GM12864 (cell line): ENCODE results near the gene RARS2.
"Not testable (repeated sequence)": the region's sequence is repeated elsewhere in the genome, so short reads cannot be mapped to it uniquely, and the experiment has no call there.

ENCODE experiments used
- DNase-seq: peaks from one replicate; pipeline ENCODE4 v3.0.0-alpha.2; 2011; ENCODE audit warnings: low read depth
- H3K4me3 ChIP-seq: 2 replicates; pipeline ENCODE4 v1.5.1; 2011; ENCODE audit warnings: mild to moderate bottlenecking, low read depth, low read length, control low read depth
- CTCF ChIP-seq: IDR thresholded peaks from 2 replicates; pipeline ENCODE4 v1.5.1; 2011; ENCODE audit warnings: low read depth, mild to moderate bottlenecking, moderate library complexity, low read length, control low read depth, inconsistent platforms; ENCODE audit errors: missing control alignments

RARS2 gene

GRCh38 chr6:87628881-87629280, 39.1 kb upstream of the RARS2 start:
- no peak overlapping the region for H3K4me3 ChIP-seq
- DNase-seq: no peak
- no peak for TF ChIP-seq CTCF

- DNase-seq: no peak
- TF ChIP-seq CTCF: no peak
- H3K4me3 ChIP-seq: no peak overlapping the region
Measured at GRCh38 chr6:87628424-87628823, 38.6 kb upstream of the RARS2 start.

- TF ChIP-seq CTCF: no peak
- DNase-seq: no peak
Measured at GRCh38 chr6:87623248-87623647, 33.5 kb upstream of the RARS2 start.

GRCh38 chr6:87618531-87618930, 28.7 kb upstream of the RARS2 start:
- no peak for TF ChIP-seq CTCF
- DNase-seq: no peak

More at GRCh38 chr6:87623248-87623647, 33.5 kb upstream of the RARS2 start:
- H3K4me3 ChIP-seq: no peak overlapping the region

GRCh38 chr6:87617405-87617804, 27.6 kb upstream of the RARS2 start:
- no peak for DNase-seq
- TF ChIP-seq CTCF: no peak
- no peak overlapping the region for H3K4me3 ChIP-seq

More at GRCh38 chr6:87618531-87618930, 28.7 kb upstream of the RARS2 start:
- no peak overlapping the region for H3K4me3 ChIP-seq

GRCh38 chr6:87613018-87613417, 23.2 kb upstream of the RARS2 start:
- H3K4me3 ChIP-seq, DNase-seq: not testable (repeated sequence)

- no peak overlapping the region for H3K4me3 ChIP-seq
- no peak for DNase-seq
- no peak for TF ChIP-seq CTCF
Measured at GRCh38 chr6:87608802-87609201, 19.0 kb upstream of the RARS2 start.

GRCh38 chr6:87606199-87606598, 16.4 kb upstream of the RARS2 start:
- no peak for DNase-seq
- no peak for TF ChIP-seq CTCF
- no peak overlapping the region for H3K4me3 ChIP-seq
